Progenitor cell of endocrine pancreas (in vitro differentiated cells): Measurements from ENCODE around the gene APOD. TPM values are rescaled to one million over a fixed set of nuclear protein-coding genes. Genes with fewer than 3 reads are reported as not detected.
"Not testable (repeated sequence)": the region's sequence is repeated elsewhere in the genome, so short reads cannot be mapped to it uniquely, and the experiment has no call there.

Source experiments
- DNase-seq: peaks from one replicate; pipeline ENCODE4 v3.0.0; 2021; ENCODE audit warnings: low spot score; ENCODE audit not compliant: unreplicated experiment
- H3K27ac Mint-ChIP-seq: 2 replicates; pipeline ENCODE4 v1.8.0; 2021; ENCODE audit warnings: mild to moderate bottlenecking, moderate library complexity, mixed read lengths
- H3K27me3 Mint-ChIP-seq: 2 replicates; pipeline ENCODE4 v1.8.0; 2021; ENCODE audit warnings: mixed read lengths
- H3K36me3 Mint-ChIP-seq: 2 replicates; pipeline ENCODE4 v1.8.0; 2022; ENCODE audit warnings: mixed read lengths; ENCODE audit not compliant: insufficient read depth
- H3K4me1 Mint-ChIP-seq: 2 replicates; pipeline ENCODE4 v1.8.0; 2021; ENCODE audit warnings: low read depth, mixed read lengths
- H3K4me3 Mint-ChIP-seq: 2 replicates; pipeline ENCODE4 v1.8.0; 2021; ENCODE audit warnings: low read depth, mild to moderate bottlenecking, moderate library complexity, mixed read lengths
- H3K9me3 Mint-ChIP-seq: 2 replicates; pipeline ENCODE4 v1.8.0; 2021; ENCODE audit warnings: low read depth, mixed read lengths
- CTCF ChIP-seq: fragments of 200-600 bp; sonication (generic); IDR thresholded peaks from one replicate; pipeline ENCODE4 v1.5.0; 2021; ENCODE audit warnings: antibody characterized with exemption, mild to moderate bottlenecking; ENCODE audit not compliant: unreplicated experiment
- long read RNA-seq: library from polyadenylated mRNA; unstranded; transcript quantifications from one replicate; pipeline ENCODE4 v2.0.0, GENCODE V29; 2020
- total RNA-seq: library from RNA; stranded (reverse); gene quantifications from 2 replicates; pipeline ENCODE4 v1.2.1, GENCODE V29; 2021

The APOD gene
- not detected in 2 replicates for total RNA-seq
- long read RNA-seq, result 0 reads

- no peak for DNase-seq
- Mint-ChIP-seq H3K27ac (no peak within 1 kb of the TSS), H3K9me3 (no peaks in the 10 kb centered on the region), H3K4me1 (peaks cover 2% of the 10 kb centered on the region), H3K36me3 (no peaks in the 10 kb centered on the region), H3K27me3 (peaks cover 3% of the 10 kb centered on the region), H3K4me3 (no peak within 1 kb of the TSS)
- no peak for TF ChIP-seq CTCF
Measured at GRCh38 chr3:195583831-195584542, at the start of gene APOD. Gene APOD (minus strand): TSS chr3:195583940. CDS start chr3:195579461, 4,479 bp downstream.

- not testable (repeated sequence) for H3K4me1 Mint-ChIP-seq, H3K36me3 Mint-ChIP-seq, H3K4me3 Mint-ChIP-seq
Measured at GRCh38 chr3:195633351-195633750, 49.6 kb upstream of the APOD start.

GRCh38 chr3:195632501-195633185 lies 48.9 kb upstream of the APOD start:
- not testable (repeated sequence) for H3K27ac Mint-ChIP-seq, H3K4me1 Mint-ChIP-seq, H3K9me3 Mint-ChIP-seq, DNase-seq, H3K36me3 Mint-ChIP-seq
- peaks cover 11% of the 10 kb centered on the region for H3K27me3 Mint-ChIP-seq
- H3K4me3 Mint-ChIP-seq, result peak overlapping the region; percentile 50

More at GRCh38 chr3:195633351-195633750, 49.6 kb upstream of the APOD start:
- H3K27ac Mint-ChIP-seq, H3K9me3 Mint-ChIP-seq, DNase-seq, H3K27me3 Mint-ChIP-seq: not testable (repeated sequence)

- not testable (repeated sequence) for DNase-seq, H3K36me3 Mint-ChIP-seq, H3K9me3 Mint-ChIP-seq, H3K4me3 Mint-ChIP-seq, H3K4me1 Mint-ChIP-seq, H3K27ac Mint-ChIP-seq
- H3K27me3 Mint-ChIP-seq, result peaks cover 15% of the 10 kb centered on the region
Measured at GRCh38 chr3:195632046-195632445, 48.3 kb upstream of the APOD start.

GRCh38 chr3:195630938-195631495 lies 47.3 kb upstream of the APOD start:
- H3K4me3 Mint-ChIP-seq, H3K36me3 Mint-ChIP-seq, H3K27ac Mint-ChIP-seq, H3K4me1 Mint-ChIP-seq, H3K9me3 Mint-ChIP-seq, DNase-seq: not testable (repeated sequence)
- H3K27me3 Mint-ChIP-seq, result peaks cover 17% of the 10 kb centered on the region

- not testable (repeated sequence) for DNase-seq, H3K4me3 Mint-ChIP-seq, H3K27ac Mint-ChIP-seq, H3K9me3 Mint-ChIP-seq, H3K4me1 Mint-ChIP-seq, H3K36me3 Mint-ChIP-seq
- peaks cover 17% of the 10 kb centered on the region for H3K27me3 Mint-ChIP-seq
Measured at GRCh38 chr3:195630086-195630917, 46.6 kb upstream of the APOD start.

- not testable (repeated sequence) for DNase-seq, H3K27ac Mint-ChIP-seq, H3K4me3 Mint-ChIP-seq, H3K4me1 Mint-ChIP-seq, H3K9me3 Mint-ChIP-seq, H3K36me3 Mint-ChIP-seq
- H3K27me3 Mint-ChIP-seq, result peaks cover 21% of the 10 kb centered on the region
Measured at GRCh38 chr3:195629682-195630081, 45.9 kb upstream of the APOD start.

- peaks cover 21% of the 10 kb centered on the region for H3K27me3 Mint-ChIP-seq
- DNase-seq, H3K4me3 Mint-ChIP-seq, H3K9me3 Mint-ChIP-seq, H3K4me1 Mint-ChIP-seq, H3K27ac Mint-ChIP-seq, H3K36me3 Mint-ChIP-seq: not testable (repeated sequence)
Measured at GRCh38 chr3:195628386-195628920, 44.7 kb upstream of the APOD start.

- not testable (repeated sequence) for H3K9me3 Mint-ChIP-seq
- peaks cover 21% of the 10 kb centered on the region for H3K27me3 Mint-ChIP-seq
Measured at GRCh38 chr3:195627515-195628385, 44.0 kb upstream of the APOD start.

GRCh38 chr3:195624603-195625560 lies 41.1 kb upstream of the APOD start:
- DNase-seq, H3K36me3 Mint-ChIP-seq, H3K9me3 Mint-ChIP-seq, H3K27ac Mint-ChIP-seq, H3K4me1 Mint-ChIP-seq: not testable (repeated sequence)
- peaks cover 18% of the 10 kb centered on the region for H3K27me3 Mint-ChIP-seq
- H3K4me3 Mint-ChIP-seq, result peak overlapping the region; percentile 16

More at GRCh38 chr3:195627515-195628385, 44.0 kb upstream of the APOD start:
- not testable (repeated sequence) for H3K4me3 Mint-ChIP-seq, H3K27ac Mint-ChIP-seq, H3K36me3 Mint-ChIP-seq, DNase-seq, H3K4me1 Mint-ChIP-seq
